ENCODE data around the gene NR4A3.
"Not testable (repeated sequence)": the region's sequence is repeated elsewhere in the genome, so short reads cannot be mapped to it uniquely, and the experiment has no call there.

Gene NR4A3

GRCh38 chr9:99835142-99835541 is 13.5 kb downstream of the NR4A3 start:
- no peak for DNase-seq

- DNase-seq: no peak
Observed at GRCh38 chr9:99835581-99835980, 13.9 kb downstream of the NR4A3 start.

DNA sequence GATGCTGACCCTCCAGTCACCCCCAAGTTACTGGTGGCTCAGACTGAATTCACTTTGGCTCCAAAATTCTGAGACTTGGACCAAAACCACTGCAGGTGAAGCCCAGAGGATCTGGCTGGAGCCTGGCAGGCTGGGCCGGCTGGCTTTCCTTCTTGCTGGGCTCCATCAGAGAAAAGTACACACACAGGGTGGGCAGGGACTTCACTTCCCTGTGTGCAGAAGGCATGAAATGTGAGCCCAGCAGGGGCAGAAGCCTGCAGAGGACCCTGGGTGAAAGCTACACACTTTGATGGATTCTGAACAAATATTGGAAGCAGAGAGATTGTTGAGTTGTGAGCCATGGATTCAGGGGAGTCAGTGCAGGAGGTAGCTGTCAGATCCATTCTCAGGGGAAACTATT is 18.4 kb downstream of the NR4A3 start:
- DNase-seq: no peak

DNA sequence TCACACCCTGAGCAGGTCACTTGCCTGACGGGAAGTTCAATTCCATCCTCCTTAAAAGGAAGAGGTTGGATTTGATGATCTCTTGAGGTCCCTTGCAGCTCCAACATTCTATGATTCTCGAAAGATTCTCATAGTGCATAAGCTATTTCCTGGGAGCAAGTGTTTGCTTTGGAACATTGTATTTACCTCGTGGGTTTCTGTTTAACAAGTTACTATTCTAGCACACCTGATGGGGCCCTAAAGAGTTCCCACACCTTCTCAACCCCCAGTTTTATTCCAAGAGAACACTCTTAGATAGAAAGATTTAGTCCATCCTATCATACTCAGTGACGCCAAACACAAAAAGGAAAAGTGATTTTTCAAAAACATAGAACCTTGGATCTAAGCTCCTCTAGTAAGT is 23.4 kb downstream of the NR4A3 start:
- DNase-seq: no peak

- no peak for DNase-seq
Observed at GRCh38 chr9:99848447-99848846, 26.8 kb downstream of the NR4A3 start.

GRCh38 chr9:99850736-99851499 is 29.2 kb downstream of the NR4A3 start:
- no peak for DNase-seq

DNA sequence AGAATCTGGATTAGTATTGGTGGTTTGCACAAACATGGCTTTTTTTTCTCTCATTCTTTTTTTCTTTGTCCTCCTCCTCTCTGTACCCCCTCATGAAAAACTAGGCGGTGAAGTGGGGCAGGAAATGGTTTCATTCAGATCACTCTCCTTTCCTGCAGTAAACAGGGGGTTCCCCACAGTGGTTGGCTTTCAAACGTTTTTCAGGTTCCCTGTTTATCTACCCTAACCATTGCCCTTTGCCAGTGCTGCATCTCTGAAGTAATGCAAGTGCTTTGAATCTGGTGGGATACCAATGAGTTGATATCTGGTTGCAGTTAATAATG is 29.8 kb downstream of the NR4A3 start:
- peak; percentile 42 to 67 for DNase-seq

DNA sequence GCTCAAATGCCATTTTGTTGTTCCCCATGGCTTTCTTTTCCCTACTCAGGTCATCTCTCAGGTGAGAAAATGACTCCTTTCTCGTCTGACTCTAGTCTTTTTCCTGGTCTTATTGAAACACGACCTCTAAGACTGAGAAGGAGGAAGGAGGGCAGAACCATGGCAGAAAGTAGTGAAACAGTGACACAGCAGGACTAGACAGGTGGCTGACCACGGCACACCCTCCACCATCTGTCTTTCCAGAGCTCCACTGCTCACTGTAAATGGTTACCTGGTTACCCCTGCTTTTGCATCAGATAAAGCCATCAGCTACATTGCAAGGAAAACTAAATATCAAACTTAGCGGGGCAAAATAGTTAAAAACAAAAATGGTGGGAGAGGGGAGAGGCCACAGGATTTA is 30.9 kb downstream of the NR4A3 start:
- DNase-seq: no peak

DNA sequence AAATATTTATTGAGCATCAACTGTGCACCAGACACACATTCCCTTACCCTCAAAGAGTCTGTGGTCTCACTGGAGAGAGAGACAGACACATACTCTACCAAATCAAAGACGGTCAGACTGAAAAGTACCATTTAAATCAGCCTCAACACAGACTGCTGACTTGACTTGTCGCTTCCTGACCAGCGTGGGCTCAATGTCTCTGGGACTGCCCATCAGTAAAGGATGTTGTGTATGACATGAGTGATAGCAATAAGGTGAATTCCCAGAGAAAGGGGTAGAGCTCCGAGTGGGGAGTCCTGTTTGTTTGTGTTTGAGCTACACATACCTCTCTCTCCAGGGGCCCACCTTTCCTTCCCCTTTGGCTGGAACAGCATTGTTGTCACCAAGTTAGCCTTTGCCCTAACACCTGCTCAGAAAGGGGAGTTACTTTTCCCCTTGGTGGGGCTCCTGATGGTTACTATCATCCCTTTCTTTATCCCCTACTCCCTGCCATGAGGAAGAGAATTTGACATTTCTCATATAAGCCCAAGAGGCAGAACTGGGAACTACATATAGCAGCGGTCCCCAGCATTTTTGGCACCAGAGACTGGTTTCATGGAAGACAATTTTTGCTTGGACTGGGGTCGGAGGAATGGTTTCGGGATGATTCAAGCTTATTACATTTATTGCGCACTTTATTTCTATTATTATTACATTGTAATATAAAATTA is 33.9 kb downstream of the NR4A3 start:
- no peak for DNase-seq

DNA sequence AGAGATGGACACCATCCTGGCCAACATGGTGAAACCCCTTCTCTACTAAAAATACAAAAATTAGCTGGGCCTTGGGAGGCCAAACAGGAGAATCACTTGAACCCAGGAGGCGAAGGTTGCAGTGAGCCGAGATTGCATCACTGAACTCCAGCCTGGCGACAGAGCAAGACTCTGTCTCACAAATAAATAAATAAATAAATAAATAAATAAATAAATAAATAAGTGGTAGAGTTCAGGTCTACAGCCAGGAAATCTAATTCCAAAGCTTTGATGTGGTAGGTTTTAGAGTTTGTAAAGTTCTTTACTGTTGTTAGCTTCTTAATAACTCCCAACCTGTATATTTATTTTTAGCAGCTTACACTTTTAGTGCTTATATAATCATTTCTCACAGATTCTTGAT is 35.9 kb downstream of the NR4A3 start:
- DNase-seq: not testable (repeated sequence)

DNA sequence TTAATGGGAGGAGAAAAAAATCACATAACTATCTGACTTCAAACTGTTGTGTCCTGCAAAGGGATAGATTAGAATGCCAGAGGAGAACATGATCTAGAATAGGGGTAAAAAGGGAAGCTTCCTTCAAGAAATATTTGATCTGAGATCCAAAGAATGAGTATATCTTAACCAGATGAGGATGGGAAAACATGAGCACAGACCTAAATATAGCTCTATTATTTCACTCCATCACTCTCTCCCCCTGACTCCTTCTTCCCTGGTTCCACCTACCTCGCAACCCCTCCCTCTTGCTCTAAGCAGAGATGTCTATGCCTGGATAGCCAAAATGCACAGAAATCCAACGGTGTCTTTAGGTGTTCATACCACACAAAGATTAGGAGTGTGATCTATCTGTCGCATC is 36.4 kb downstream of the NR4A3 start:
- DNase-seq: no peak

GRCh38 chr9:99859243-99859980 is 37.7 kb downstream of the NR4A3 start:
- no peak for DNase-seq

DNA sequence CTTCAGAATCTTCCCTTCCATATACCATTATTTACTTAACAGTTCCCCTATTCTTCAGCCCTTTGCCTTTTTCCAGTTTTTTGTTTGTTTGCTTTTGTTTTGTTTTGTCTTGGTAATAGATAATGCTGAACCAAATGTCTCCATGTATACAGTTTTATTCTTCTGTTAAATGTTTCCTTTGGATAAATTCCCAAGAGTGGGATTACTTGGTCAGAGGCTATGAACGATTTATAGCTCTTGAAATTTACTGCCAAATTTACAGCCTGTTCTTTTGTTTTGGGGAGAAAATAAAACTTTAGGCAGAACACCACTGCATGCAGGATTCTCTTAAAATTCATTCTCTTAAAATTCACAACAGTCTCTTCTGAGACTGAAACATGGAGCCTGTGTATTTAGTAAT is 38.6 kb downstream of the NR4A3 start:
- DNase-seq: no peak

GRCh38 chr9:99863955-99864354 is 42.3 kb downstream of the NR4A3 start:
- no peak for DNase-seq

DNA sequence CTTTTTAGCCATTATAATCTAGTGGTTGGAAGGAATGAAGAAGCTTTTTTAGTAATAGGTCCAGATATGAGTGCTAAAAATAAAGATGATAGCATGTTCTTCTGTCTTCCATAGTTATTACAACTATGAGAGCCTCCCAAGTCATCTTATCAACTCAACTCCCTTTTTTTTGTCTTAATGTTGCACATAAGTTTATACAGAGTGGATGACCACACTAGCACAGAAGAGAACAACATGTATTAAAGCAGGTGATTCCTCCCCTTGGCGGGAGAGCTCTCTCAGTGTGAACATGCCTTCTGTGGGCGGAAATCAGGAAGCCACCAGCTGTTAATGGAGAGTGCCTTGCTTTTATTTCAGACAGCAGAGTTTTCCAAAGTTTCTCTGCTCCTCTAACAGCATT is 44.7 kb downstream of the NR4A3 start:
- DNase-seq: no peak

GRCh38 chr9:99867536-99867935 is 45.9 kb downstream of the NR4A3 start:
- no peak for DNase-seq

GRCh38 chr9:99867968-99868367 is 46.3 kb downstream of the NR4A3 start:
- DNase-seq: no peak

DNA sequence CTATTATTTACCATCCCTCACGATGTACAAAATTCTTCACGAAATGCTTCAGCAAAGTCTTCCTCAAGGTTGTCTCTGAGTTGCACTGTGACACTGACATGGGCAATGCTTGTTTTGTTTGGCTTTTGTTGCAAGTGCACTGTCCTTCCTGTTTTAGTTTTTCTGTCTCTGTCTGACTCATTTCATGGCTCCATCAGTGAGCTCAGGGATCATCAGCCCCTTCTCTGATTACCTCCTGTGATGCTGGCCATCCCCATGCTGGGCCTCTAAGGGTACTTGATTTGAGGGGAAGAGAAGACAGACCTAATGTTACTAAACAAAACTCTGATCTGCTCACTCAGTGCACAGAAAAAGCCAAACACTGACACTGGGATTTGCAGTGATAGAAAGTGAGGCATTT is 47.2 kb downstream of the NR4A3 start:
- DNase-seq: no peak

DNA sequence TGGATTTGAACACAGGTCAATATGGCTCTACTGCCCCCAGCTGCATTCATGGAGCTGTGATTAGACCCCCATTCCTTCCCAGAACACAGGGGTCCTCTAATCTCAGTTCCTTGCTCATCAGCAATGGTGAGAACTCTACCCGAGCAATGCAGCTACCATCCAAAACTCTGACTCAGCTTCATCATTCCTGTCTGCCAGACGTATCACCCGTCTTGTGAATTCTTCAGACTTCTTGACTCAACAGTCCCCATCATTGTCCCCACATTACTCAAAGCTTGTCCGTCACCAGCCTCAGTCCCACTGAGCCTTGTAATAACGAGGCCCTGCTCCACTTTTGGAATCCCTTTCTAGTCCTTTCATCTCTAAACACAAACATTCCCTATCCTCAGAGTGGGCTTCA is 48.4 kb downstream of the NR4A3 start:
- DNase-seq: no peak

DNA sequence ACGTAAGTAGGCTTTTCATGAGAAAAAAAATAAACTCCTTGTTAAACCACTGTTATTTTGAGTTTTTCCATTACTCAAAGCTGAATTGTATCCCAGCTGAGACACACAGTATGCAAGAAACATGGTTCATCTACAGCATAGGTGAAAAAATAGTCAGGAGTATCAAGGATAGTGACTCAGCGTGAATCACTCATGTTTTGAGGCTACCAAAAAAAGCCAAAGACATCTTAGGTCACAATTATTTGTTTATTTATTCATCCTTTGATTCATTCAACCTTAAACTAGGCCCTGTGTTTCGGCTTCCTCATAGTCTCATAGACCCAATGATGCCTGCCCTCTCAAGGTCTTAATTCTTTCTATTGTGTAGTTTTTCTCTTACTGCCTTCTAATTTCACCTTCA is 51.8 kb downstream of the NR4A3 start:
- no peak for DNase-seq

DNA sequence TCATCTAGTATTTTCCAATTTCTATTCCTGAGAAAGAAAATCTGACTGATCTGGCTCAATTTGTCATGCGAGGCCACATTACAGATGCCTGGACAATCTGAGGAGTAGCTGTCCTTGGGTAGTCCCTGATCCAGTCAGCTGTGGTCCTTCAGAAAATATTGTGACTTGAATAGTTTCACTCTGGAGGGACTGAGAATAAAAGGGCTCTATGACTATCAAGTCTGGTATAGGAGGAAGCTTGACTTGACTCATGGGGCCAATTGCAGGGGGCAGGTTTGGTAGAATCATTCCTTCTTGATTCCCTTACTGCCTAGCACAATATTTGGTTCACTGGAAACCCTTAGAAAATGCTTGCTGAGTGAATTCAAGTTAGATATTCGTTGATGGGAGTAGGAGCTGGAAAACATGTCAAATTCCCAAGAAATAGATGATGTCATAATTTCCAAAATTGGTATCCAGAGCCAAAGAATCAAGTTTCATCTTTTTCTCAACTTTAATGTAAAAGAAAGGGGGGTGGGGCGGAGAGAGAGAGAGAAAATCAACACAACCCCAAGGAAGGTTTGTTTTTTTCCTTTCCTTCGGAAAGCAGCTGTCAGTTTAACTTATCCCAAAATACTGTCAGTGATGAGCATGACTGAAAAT is 52.4 kb downstream of the NR4A3 start:
- no peak for DNase-seq

DNA sequence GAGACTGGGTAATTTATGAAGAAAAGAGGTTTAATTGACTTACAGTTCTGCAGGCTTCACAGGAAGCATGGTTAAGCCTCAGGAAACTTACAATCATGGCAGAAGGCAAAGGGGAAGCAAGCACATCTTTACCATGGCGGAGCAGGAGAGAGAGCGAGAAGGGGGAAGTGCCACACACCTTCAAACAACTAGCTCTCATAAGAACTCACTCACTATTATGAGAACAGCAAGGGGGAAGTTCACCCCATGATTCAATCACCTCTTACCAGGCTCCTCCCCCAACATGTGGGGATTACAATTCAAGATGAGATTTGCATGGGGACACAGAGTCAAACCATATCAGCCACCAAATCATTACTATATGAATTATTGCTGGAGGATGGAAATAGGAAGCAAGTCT is 54.5 kb downstream of the NR4A3 start:
- DNase-seq: no peak

GRCh38 chr9:99878651-99879050 is 57.0 kb downstream of the NR4A3 start:
- DNase-seq: no peak

DNA sequence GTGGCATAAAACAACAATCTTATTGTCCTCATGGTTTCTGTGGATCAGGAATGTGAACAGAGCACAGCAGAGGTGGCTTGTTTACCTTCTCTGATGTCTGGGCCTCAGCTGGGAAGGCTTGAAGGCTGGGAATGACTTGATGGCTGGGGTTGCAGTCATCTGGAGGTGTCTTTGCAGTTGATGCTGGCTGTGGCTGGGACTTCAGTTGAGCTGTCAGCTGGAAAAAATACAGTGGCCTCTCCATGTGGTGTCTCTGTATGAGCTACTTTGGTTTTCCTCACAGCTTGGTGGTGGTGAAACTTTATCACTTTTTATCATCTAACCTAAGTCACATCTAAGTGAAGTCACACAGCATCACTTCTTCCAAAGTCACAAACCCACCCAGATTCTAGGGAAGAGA is 60.1 kb downstream of the NR4A3 start:
- DNase-seq: no peak

All from CD4-positive, alpha-beta T cell treated with Interleukin-1 beta for 1 hour (primary cell).